Chondrocyte (in vitro differentiated cells): ENCODE measurements around the gene FN3KRP. TPM values are rescaled to one million over a fixed set of nuclear protein-coding genes. Genes with fewer than 3 reads are reported as not detected.
"Not testable (repeated sequence)": the region's sequence is repeated elsewhere in the genome, so short reads cannot be mapped to it uniquely, and the experiment has no call there.

ENCODE experiments used
- DNase-seq: peaks from one replicate; pipeline ENCODE4 v3.0.0; 2021; ENCODE audit warnings: mixed read lengths, low spot score
- H3K27ac Mint-ChIP-seq: one replicate; pipeline ENCODE4 v1.8.0; 2021; ENCODE audit warnings: mild to moderate bottlenecking, moderate library complexity, mixed read lengths; ENCODE audit not compliant: unreplicated experiment
- H3K27me3 Mint-ChIP-seq: 2 replicates; pipeline ENCODE4 v1.8.0; 2021; ENCODE audit warnings: low read depth, mixed read lengths
- H3K36me3 Mint-ChIP-seq: 2 replicates; pipeline ENCODE4 v1.8.0; 2021; ENCODE audit warnings: low read depth, mixed read lengths
- H3K4me1 Mint-ChIP-seq: 2 replicates; pipeline ENCODE4 v1.8.0; 2021; ENCODE audit warnings: low read depth, mild to moderate bottlenecking, mixed read lengths
- H3K4me3 Mint-ChIP-seq: one replicate; pipeline ENCODE4 v1.8.0; 2021; ENCODE audit warnings: mild to moderate bottlenecking, moderate library complexity, mixed read lengths; ENCODE audit not compliant: unreplicated experiment
- H3K9me3 Mint-ChIP-seq: 2 replicates; pipeline ENCODE4 v1.8.0; 2021; ENCODE audit warnings: low read depth, mixed read lengths
- CTCF ChIP-seq: fragments of 200-600 bp; sonication (generic); IDR thresholded peaks from 2 replicates; pipeline ENCODE4 v1.5.0; 2021; ENCODE audit warnings: antibody characterized with exemption, mild to moderate bottlenecking, moderate library complexity
- total RNA-seq: library from RNA; stranded (reverse); gene quantifications from 3 replicates; pipeline ENCODE4 v1.2.1, GENCODE V29; 2021

FN3KRP gene
- total RNA-seq, 1 donor from 2014 or later = 23.3 TPM

DNA sequence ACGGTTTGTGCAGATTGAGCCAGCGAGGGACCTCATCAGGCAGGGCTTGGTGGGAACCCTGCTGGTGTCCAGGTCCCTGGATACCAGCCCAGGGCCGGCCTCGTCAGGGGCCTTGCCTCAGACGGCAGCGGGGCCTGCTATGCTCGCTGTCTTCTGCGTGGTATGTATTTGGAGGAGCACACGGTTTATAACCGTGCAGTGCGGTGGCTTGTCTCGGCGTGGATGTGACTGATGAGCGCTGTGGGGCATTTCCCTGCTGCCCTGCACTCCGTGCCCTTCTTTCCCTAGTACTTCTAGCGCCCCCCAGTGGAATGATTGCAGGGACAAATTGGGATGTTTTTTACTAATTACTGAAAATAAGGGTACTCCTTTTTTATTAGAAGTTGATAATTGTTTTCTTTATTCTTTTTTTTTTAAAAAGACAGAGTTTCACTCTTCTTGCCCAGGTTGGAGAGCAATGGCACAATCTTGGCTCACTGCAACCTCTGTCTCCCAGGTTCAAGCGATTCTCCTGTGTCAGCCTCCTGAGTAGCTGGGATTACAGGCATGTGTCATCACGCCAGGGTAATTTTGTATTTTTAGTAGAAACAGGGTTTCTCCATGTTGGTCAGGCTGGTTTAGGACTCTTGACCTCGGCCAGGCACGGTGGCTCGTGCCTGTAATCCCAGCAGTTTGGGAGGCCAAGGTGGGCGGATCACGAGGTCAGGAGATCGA, 50.7 kb downstream of the FN3KRP start:
- TF ChIP-seq CTCF = peak; percentile 82
- Mint-ChIP-seq H3K27ac (no peak overlapping the region), H3K27me3 (no peaks in the 10 kb centered on the region), H3K4me1 (peaks cover 3% of the 10 kb centered on the region), H3K36me3 (peaks cover 25% of the 10 kb centered on the region), H3K9me3 (no peaks in the 10 kb centered on the region), H3K4me3 (no peak overlapping the region)
- no peak for DNase-seq

GRCh38 chr17:82769041-82769440, 52.5 kb downstream of the FN3KRP start:
- no peak overlapping the region for H3K27ac Mint-ChIP-seq
- no peaks in the 10 kb centered on the region for H3K9me3 Mint-ChIP-seq
- H3K4me3 Mint-ChIP-seq = no peak overlapping the region
- H3K36me3 Mint-ChIP-seq = peaks cover 25% of the 10 kb centered on the region
- H3K27me3 Mint-ChIP-seq = no peaks in the 10 kb centered on the region
- no peak for DNase-seq
- H3K4me1 Mint-ChIP-seq = peaks cover 3% of the 10 kb centered on the region
- no peak for TF ChIP-seq CTCF

DNA sequence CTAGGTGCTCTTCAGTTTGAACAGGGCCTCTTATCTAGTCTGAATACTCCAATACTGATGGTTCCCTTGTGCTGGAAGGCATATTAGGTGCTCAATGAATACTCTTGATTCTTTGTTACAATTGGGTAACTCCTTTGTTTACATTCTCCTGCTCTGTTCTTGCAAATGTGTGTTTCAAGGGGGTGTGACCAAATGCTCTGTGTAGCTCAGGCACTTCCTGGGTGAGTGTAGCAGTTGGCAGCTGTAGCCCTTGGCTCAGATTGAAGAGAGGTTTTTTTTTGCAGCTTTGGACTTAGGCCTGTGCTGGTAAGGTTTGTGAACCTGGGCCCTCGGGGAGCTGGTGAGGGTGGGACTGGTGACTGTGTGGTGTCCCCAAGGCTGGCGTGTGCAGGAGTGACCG, 55.5 kb downstream of the FN3KRP start:
- TF ChIP-seq CTCF = no peak
- Mint-ChIP-seq H3K36me3 (peaks cover 19% of the 10 kb centered on the region), H3K9me3 (no peaks in the 10 kb centered on the region), H3K27me3 (no peaks in the 10 kb centered on the region), H3K4me1 (peaks cover 6% of the 10 kb centered on the region), H3K27ac (no peak overlapping the region), H3K4me3 (no peak overlapping the region)
- no peak for DNase-seq

DNA sequence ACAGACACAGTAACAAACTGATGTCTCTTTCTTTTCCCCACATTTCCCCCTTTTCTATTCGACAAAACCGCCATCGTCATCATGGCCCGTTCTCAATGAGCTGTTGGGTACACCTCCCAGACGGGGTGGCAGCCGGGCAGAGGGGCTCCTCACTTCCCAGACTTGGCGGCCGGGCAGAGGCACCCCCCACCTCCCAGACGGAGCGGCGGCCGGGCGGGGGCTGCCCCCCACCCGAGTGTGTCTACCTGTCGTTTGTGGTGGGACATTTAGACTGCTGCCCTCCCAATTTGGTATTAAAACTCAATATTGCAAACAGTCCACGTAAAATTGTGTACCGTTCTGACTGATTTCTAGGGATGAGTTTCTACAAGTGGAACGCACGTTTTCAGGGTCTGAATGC, 58.0 kb downstream of the FN3KRP start:
- H3K36me3 Mint-ChIP-seq, H3K4me1 Mint-ChIP-seq, H3K27me3 Mint-ChIP-seq, H3K4me3 Mint-ChIP-seq, H3K9me3 Mint-ChIP-seq, H3K27ac Mint-ChIP-seq, DNase-seq: not testable (repeated sequence)

- Mint-ChIP-seq H3K27ac (no peak overlapping the region), H3K9me3 (no peaks in the 10 kb centered on the region), H3K4me3 (no peak overlapping the region), H3K36me3 (peaks cover 3% of the 10 kb centered on the region), H3K4me1 (peaks cover 8% of the 10 kb centered on the region), H3K27me3 (no peaks in the 10 kb centered on the region)
- TF ChIP-seq CTCF = peak; percentile 90
- DNase-seq = no peak
Observed at GRCh38 chr17:82775001-82775823, 58.7 kb downstream of the FN3KRP start.
